Breast epithelium (tissue), 4 donors: Measurements from ENCODE around the gene TPD52L1. TPM values are rescaled to one million over a fixed set of nuclear protein-coding genes. Genes with fewer than 3 reads are reported as not detected.

Experiments used
- DNase-seq, 2 donors: peaks; one replicate each; pipeline ENCODE4 v3.0.0-alpha.2; 2019; ENCODE audit warnings: low spot score in 2 of 2
- H3K27ac ChIP-seq, 2 donors: fragments of 200-600 bp; sonication (generic) in 1 of 2; one replicate each; pipeline ENCODE4 v1.5.1; 2016 to 2019; ENCODE audit warnings: mild to moderate bottlenecking in 1 of 2
- H3K27me3 ChIP-seq, 2 donors: fragments of 200-600 bp; sonication (generic) in 1 of 2; one replicate each; pipeline versions ENCODE4 v1.5.1 to v1.6.0; 2017 to 2019; ENCODE audit warnings: control low read depth in 1 of 2, mild to moderate bottlenecking in 1 of 2
- H3K36me3 ChIP-seq: fragments of 200-600 bp; one replicate; pipeline ENCODE4 v1.5.1; 2019
- H3K4me1 ChIP-seq, 2 donors: fragments of 200-600 bp; sonication (generic); one replicate each; pipeline ENCODE4 v1.5.1; 2016 to 2019; ENCODE audit warnings: control low read depth in 1 of 2
- H3K4me3 ChIP-seq, 3 donors: fragments of 200-600 bp; sonication (generic); 1 replicate in 2 of 3; 2 replicates in 1 of 3; pipeline ENCODE4 v1.5.1; 2016 to 2019; ENCODE audit warnings: mild to moderate bottlenecking in 3 of 3, moderate library complexity in 2 of 3
- H3K9me3 ChIP-seq, 2 donors: fragments of 200-600 bp; sonication (generic) in 1 of 2; one replicate each; pipeline ENCODE4 v1.5.1; 2016 to 2019; ENCODE audit warnings: control low read depth in 1 of 2
- CTCF ChIP-seq, 3 donors: fragments of 450-650 bp; IDR thresholded peaks; one replicate each; pipeline ENCODE4 v1.5.1; 2016 to 2017; ENCODE audit warnings: antibody characterized with exemption in 3 of 3, mild to moderate bottlenecking in 3 of 3, moderate library complexity in 3 of 3
- POLR2A ChIP-seq: fragments of 450-650 bp; IDR thresholded peaks from one replicate; pipeline ENCODE4 v1.6.1; 2016; ENCODE audit warnings: antibody characterized with exemption, mild to moderate bottlenecking, moderate library complexity
- POLR2AphosphoS5 ChIP-seq, 3 donors: sonication (generic); formaldehyde crosslinking; IDR thresholded peaks; one replicate each; pipeline ENCODE4 v1.6.1; 2017; ENCODE audit warnings: antibody characterized with exemption in 3 of 3
- intact Hi-C: fragments of 100-400 bp; cut with DNase I; formaldehyde crosslinking; loops from one replicate; pipeline ENCODE4 v1.15.1; 2023; ENCODE audit warnings: low total_unique reads
- total RNA-seq, 3 donors: library from RNA; depleted of rRNA; stranded (reverse); fragments of >200 nt; gene quantifications; one replicate each; pipeline ENCODE4 v1.1.0, GENCODE V29; 2016

Gene TPD52L1
- total RNA-seq, 3 donors from 2014 or later = 27.2 to 266 (median 81.3) TPM

GRCh38 chr6:125267806-125268523, 114.4 kb downstream of the TPD52L1 start:
- no peak for DNase-seq
- TF ChIP-seq POLR2A = no peak
- intact Hi-C loops = no loop called here
- no peaks in the 10 kb centered on the region for H3K27me3 ChIP-seq
- no peaks in the 10 kb centered on the region for H3K36me3 ChIP-seq
- no peaks in the 10 kb centered on the region for H3K9me3 ChIP-seq
- H3K4me1 ChIP-seq = no peaks in the 10 kb centered on the region
- no peak overlapping the region for H3K27ac ChIP-seq
- H3K4me3 ChIP-seq = no peak overlapping the region

DNA sequence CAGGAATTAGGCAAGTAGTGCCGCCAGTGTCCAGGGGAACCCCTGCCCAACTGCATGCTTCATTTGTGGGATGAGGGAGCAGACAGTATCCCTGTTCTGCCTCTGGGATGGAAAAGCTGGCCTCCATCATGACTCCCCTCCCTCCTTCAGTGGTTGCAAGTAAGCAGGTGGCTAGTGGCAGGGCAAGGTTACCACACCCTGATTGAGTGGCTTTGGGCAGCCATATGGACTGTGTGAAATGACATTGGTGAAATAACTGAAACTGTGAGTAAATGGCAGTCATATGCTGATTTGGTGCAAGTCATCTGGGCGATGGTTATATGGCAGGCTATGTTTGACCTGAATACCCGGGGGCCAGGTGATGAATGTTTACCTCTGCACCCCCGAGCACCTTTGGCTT, 115.2 kb downstream of the TPD52L1 start:
- Histone ChIP-seq H3K4me1 (no peaks in the 10 kb centered on the region), H3K36me3 (no peaks in the 10 kb centered on the region), H3K27ac (no peak overlapping the region), H3K9me3 (no peaks in the 10 kb centered on the region), H3K27me3 (no peaks in the 10 kb centered on the region), H3K4me3 (no peak overlapping the region)
- intact Hi-C loops = no loop called here
- DNase-seq = no peak
- no peak for TF ChIP-seq POLR2AphosphoS5 (IDR thresholded peaks at IDR 0.05)
- no peak for TF ChIP-seq POLR2A

- DNase-seq = no peak
- Histone ChIP-seq H3K36me3 (no peaks in the 10 kb centered on the region), H3K27ac (no peak overlapping the region), H3K4me3 (no peak overlapping the region), H3K4me1 (no peaks in the 10 kb centered on the region), H3K27me3 (no peaks in the 10 kb centered on the region), H3K9me3 (no peaks in the 10 kb centered on the region)
- TF ChIP-seq CTCF (IDR thresholded peaks at IDR 0.05) (no peak), POLR2AphosphoS5 (IDR thresholded peaks at IDR 0.05) (no peak), POLR2A (no peak)
- intact Hi-C loops = no loop called here
Observed at GRCh38 chr6:125269328-125269985, 115.9 kb downstream of the TPD52L1 start.

- H3K27me3 ChIP-seq = no peaks in the 10 kb centered on the region
- H3K36me3 ChIP-seq = no peaks in the 10 kb centered on the region
- no peak overlapping the region for H3K4me3 ChIP-seq
- no peaks in the 10 kb centered on the region for H3K9me3 ChIP-seq
- no peaks in the 10 kb centered on the region for H3K4me1 ChIP-seq
- TF ChIP-seq POLR2A (no peak), CTCF (IDR thresholded peaks at IDR 0.05) (no peak), POLR2AphosphoS5 (IDR thresholded peaks at IDR 0.05) (no peak)
- no peak for DNase-seq
- H3K27ac ChIP-seq = no peak overlapping the region
- intact Hi-C loops = no loop called here
Observed at GRCh38 chr6:125270380-125270779, 116.8 kb downstream of the TPD52L1 start.

DNA sequence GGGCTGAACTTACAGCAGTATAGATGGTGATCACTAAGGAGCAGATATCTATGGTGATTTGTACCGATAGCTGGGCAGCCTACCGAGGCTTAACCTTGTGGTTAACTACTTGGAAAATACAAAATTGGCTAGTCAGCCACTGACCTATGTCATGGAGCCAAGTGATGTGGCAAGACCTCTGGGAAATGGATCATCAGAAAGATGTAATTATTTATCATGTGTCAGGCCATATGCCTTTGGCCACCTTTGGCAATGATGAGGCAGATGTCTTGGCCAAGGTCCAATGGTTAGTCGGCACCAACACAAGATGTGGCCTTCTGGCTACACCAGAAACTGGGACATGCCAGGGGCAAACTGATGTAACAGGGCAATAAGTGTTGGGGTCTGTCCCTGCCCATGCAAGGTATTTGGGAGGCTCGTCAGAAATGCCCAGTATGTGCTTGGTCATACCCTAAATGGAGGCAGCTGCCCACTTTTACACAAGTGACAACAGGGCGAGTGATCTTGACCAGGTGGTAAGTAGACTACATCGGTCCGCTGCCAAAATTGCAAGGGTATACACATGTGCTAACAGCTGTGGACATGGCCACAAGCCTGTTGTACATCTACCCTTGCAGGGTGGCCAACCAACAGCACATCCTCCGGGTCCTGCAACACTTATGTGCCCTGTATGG, 118.0 kb downstream of the TPD52L1 start:
- intact Hi-C loops = no loop called here
- TF ChIP-seq CTCF (IDR thresholded peaks at IDR 0.05) (no peak), POLR2A (no peak), POLR2AphosphoS5 (IDR thresholded peaks at IDR 0.05) (no peak)
- DNase-seq = no peak
- Histone ChIP-seq H3K36me3 (no peaks in the 10 kb centered on the region), H3K4me3 (no peak overlapping the region), H3K4me1 (no peaks in the 10 kb centered on the region), H3K27me3 (no peaks in the 10 kb centered on the region), H3K27ac (no peak overlapping the region), H3K9me3 (no peaks in the 10 kb centered on the region)

GRCh38 chr6:125273251-125273650, 119.7 kb downstream of the TPD52L1 start:
- H3K27me3 ChIP-seq = no peaks in the 10 kb centered on the region
- H3K4me3 ChIP-seq = no peak overlapping the region
- TF ChIP-seq POLR2AphosphoS5 (IDR thresholded peaks at IDR 0.05) = no peak
- TF ChIP-seq CTCF (IDR thresholded peaks at IDR 0.05) = no peak
- TF ChIP-seq POLR2A = no peak

More at GRCh38 chr6:125273251-125273650, 119.7 kb downstream of the TPD52L1 start:
- intact Hi-C loops = no loop called here
- Histone ChIP-seq H3K27ac (no peak overlapping the region), H3K4me1 (no peaks in the 10 kb centered on the region), H3K9me3 (no peaks in the 10 kb centered on the region), H3K36me3 (no peaks in the 10 kb centered on the region)
- no peak for DNase-seq
